ENCODE data around the gene NAP1L4.

The NAP1L4 gene

GRCh38 chr11:2994336-2994730 lies 2.2 kb upstream of the NAP1L4 start:
- H3K4me3 ChIP-seq (ENCODE audit: low read depth, low read length): no peak overlapping the region
- TF ChIP-seq, protein P1, sequence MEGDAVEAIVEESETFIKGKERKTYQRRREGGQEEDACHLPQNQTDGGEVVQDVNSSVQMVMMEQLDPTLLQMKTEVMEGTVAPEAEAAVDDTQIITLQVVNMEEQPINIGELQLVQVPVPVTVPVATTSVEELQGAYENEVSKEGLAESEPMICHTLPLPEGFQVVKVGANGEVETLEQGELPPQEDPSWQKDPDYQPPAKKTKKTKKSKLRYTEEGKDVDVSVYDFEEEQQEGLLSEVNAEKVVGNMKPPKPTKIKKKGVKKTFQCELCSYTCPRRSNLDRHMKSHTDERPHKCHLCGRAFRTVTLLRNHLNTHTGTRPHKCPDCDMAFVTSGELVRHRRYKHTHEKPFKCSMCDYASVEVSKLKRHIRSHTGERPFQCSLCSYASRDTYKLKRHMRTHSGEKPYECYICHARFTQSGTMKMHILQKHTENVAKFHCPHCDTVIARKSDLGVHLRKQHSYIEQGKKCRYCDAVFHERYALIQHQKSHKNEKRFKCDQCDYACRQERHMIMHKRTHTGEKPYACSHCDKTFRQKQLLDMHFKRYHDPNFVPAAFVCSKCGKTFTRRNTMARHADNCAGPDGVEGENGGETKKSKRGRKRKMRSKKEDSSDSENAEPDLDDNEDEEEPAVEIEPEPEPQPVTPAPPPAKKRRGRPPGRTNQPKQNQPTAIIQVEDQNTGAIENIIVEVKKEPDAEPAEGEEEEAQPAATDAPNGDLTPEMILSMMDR (IDR thresholded peaks at IDR 0.05; ENCODE audit: borderline replicate concordance, insufficient read depth, low read depth, low read length): no peak

GRCh38 chr11:2992997-2993325 lies 832 bp upstream of the NAP1L4 start:
- H3K4me3 ChIP-seq (ENCODE audit: low read depth, low read length): peak overlapping the region; percentile 88
- TF ChIP-seq, protein P1 (IDR thresholded peaks at IDR 0.05; ENCODE audit: borderline replicate concordance, insufficient read depth, low read depth, low read length): no peak

GRCh38 chr11:2991452-2992233 lies 486 bp downstream of the NAP1L4 start:
- H3K4me3 ChIP-seq (ENCODE audit: low read depth, low read length): peak overlapping the region; percentile 81
- TF ChIP-seq, protein P1 (IDR thresholded peaks at IDR 0.05; ENCODE audit: borderline replicate concordance, insufficient read depth, low read depth, low read length): no peak

DNA sequence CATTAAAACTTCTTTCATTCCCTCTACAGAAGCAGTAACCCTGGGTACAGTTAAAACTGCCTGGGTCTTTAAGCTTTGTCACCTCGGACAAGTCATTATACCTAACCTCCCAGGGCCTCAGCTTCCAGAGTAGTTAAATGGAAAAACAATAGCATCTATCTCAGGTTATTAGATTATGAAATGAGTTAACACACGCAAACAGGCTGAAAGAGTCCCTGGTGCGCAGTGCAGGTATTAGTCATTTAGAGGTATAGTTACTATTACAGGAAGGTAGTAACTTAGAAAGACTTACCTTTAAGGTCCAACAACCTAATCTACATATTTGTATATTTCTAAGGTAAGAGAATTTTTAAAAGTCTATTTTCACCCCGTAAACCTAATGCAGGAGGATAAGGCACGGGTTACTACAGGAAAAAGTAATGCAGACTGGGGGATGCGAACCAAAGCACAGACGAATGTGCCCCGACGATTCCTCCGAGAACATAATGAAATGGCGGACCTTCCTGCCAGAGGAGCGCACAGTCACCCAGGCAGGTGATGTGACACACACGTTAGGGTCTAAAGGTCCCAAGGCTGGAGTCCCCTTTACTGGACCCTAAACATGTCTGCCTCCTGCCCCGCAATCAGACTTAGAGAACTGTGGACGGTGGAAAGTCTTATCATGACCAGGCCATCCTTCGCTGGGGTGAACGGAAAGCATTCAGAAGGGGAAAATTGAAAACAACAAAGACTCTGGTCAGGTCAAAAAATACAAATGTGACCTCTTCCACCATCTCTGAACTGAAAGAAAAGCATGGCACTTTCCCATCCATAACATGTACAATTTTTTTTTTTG lies 1.3 kb downstream of the NAP1L4 start:
- H3K4me3 ChIP-seq (ENCODE audit: low read depth, low read length): peak overlapping the region; percentile 81
- TF ChIP-seq, protein P1 (IDR thresholded peaks at IDR 0.05; ENCODE audit: borderline replicate concordance, insufficient read depth, low read depth, low read length): no peak

GRCh38 chr11:2989551-2989950 lies 2.6 kb downstream of the NAP1L4 start:
- TF ChIP-seq, protein P1 (IDR thresholded peaks at IDR 0.05; ENCODE audit: borderline replicate concordance, insufficient read depth, low read depth, low read length): no peak
- no peak overlapping the region for H3K4me3 ChIP-seq (ENCODE audit: low read depth, low read length)

- TF ChIP-seq, protein P1 (IDR thresholded peaks at IDR 0.05; ENCODE audit: borderline replicate concordance, insufficient read depth, low read depth, low read length): no peak
- no peak overlapping the region for H3K4me3 ChIP-seq (ENCODE audit: low read depth, low read length)
Observed at GRCh38 chr11:2989006-2989405, 3.1 kb downstream of the NAP1L4 start.
